A673 (cell line): ENCODE data around the gene HEATR9.

Experiments used
- EZH2 ChIP-seq: fragments of 200-600 bp; sonication (generic); IDR thresholded peaks from 2 replicates; pipeline ENCODE4 v1.6.1; 2017; ENCODE audit warnings: borderline replicate concordance, low read depth, mild to moderate bottlenecking, mixed read lengths, antibody characterized with exemption, low read length; ENCODE audit not compliant: poor library complexity, severe bottlenecking
- TF ChIP-seq, protein P1 (sequence below): fragments of 300-800, 200-600 bp; sonication (generic); conservative IDR thresholded peaks from 2 replicates; pipeline ENCODE4 v1.5.1; 2017; ENCODE audit warnings: low read depth, mild to moderate bottlenecking, antibody characterized with exemption, low read length, moderate library complexity, mixed read lengths

DNA sequence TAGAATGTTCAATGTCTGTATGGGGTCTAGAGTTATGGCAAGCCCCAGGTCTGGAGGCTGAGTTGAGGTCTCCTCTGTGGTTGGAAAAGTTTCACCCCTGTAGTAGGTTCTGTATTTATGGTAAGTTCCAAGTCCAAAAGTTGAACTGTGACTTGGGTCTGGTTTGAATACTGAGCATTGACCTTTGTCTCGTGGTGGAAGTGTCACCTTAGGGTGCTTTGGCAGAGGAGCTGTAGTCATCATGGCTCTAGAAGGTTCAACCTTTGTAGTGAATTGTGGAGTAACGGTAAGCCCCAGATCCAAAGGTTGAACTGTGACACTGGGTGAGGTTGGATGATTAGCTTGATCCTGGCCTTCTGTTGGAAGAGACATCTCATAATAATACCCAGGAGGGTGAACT is 44.3 kb upstream of the HEATR9 start:
- TF ChIP-seq, protein P1, sequence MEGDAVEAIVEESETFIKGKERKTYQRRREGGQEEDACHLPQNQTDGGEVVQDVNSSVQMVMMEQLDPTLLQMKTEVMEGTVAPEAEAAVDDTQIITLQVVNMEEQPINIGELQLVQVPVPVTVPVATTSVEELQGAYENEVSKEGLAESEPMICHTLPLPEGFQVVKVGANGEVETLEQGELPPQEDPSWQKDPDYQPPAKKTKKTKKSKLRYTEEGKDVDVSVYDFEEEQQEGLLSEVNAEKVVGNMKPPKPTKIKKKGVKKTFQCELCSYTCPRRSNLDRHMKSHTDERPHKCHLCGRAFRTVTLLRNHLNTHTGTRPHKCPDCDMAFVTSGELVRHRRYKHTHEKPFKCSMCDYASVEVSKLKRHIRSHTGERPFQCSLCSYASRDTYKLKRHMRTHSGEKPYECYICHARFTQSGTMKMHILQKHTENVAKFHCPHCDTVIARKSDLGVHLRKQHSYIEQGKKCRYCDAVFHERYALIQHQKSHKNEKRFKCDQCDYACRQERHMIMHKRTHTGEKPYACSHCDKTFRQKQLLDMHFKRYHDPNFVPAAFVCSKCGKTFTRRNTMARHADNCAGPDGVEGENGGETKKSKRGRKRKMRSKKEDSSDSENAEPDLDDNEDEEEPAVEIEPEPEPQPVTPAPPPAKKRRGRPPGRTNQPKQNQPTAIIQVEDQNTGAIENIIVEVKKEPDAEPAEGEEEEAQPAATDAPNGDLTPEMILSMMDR: no peak
- no peak for TF ChIP-seq EZH2
